GM18861 (cell line): ENCODE results near the gene HS3ST5.
"Not testable (repeated sequence)": the region's sequence is repeated elsewhere in the genome, so short reads cannot be mapped to it uniquely, and the experiment has no call there.

Source experiments
- ATAC-seq: cut with Tn5 transposase; IDR thresholded peaks from one replicate; pipeline ENCODE4 v1.9.1; 2021; ENCODE audit not compliant: unreplicated experiment

The HS3ST5 gene

GRCh38 chr6:114055763-114056162 lies 287.1 kb downstream of the HS3ST5 start:
- ATAC-seq, result no peak

DNA sequence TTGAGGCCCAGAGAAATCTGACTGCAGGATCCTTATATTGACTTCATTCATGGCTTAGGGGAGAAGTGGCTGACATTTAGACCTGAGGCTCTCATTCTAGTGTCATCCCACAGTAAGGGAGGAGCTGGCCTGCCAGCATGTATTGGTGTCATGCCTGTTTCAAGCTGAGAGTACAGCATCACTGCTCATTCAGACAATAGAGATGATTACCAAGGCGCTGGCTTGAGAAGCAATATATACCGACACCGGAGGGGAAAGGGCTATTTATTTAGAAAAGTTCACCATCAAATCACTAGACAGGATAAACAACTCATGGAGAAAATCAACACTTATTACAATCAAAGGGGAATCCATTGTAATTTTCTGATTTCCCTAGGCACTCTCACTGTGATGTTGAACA lies 287.5 kb downstream of the HS3ST5 start:
- no peak for ATAC-seq

- no peak for ATAC-seq
Measured at GRCh38 chr6:114053791-114054190, 289.0 kb downstream of the HS3ST5 start.

- no peak for ATAC-seq
Measured at GRCh38 chr6:114052141-114052540, 290.7 kb downstream of the HS3ST5 start.

DNA sequence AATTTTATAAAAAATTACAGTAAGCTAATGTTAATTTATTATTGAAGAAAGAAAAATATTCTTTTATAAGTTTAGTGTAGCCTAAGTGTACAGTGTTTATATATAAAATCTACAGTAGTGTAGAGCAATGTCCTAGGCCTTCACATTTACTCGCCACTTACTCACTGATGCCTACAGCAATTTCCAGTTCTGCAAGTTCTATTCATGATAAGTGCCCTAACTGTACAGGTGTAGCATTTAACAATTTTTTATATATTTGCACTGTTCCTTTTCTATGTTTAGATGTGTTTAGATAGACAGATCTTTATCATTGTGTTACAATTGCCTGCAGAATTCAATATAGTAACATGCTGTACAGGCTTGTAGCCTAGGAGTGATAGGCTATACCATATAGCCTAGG lies 291.8 kb downstream of the HS3ST5 start:
- ATAC-seq, result no peak

- no peak for ATAC-seq
Measured at GRCh38 chr6:114049367-114049966, 293.4 kb downstream of the HS3ST5 start.

- ATAC-seq, result not testable (repeated sequence)
Measured at GRCh38 chr6:114044566-114044965, 298.3 kb downstream of the HS3ST5 start.

DNA sequence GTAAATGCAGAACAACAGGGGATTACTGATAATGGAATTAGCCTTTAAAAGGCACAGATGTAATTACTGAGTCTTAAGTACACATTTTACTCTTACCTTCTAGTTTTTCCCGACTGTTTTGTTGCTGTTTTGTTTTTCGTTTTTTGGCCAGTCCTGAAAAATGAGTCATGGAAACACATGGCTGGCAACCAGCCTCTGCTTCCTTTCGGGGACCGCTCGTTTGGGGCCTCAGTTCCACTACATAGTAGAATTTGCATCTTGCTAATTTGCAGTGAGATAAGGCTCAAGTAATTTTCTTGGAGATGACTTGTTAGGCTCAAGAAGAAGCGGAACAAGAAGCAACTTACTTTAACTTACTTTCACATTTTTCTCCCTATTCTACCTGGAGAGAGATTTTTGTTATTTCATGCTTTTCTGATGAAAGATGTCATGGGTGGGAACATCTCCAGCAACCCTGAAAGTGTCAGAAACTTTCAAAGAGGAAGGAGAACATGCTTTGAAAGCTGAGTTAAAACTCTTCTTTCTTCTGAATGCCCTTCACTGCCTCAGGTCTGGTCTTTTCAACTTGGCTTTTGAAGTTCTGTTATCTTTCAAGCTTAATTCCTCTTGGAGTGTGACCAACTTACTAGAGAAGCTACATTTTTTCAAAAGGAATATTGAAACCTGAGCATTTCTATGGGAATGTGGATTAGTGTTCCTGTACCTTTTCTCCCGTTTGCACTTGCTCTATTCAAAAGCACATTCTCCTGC lies 300.4 kb downstream of the HS3ST5 start:
- ATAC-seq, result no peak

DNA sequence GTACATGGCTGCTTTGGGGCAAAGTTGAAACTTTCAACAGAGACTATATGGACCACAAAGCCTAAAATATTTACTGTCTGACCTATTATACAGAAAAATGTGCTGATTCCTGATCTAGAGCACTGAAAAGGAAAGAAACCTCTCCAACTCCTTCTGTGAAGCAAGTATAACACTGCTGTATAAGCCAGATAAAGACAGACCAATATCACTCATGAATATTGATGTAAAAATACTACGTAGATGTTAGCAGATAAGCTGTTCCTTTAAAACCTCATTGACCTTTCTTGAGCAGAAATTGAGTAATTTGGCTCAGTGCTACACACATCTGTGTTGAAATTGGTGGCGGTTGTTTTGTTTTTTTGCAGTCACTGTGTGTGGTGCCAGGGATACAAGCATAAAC lies 302.0 kb downstream of the HS3ST5 start:
- no peak for ATAC-seq

DNA sequence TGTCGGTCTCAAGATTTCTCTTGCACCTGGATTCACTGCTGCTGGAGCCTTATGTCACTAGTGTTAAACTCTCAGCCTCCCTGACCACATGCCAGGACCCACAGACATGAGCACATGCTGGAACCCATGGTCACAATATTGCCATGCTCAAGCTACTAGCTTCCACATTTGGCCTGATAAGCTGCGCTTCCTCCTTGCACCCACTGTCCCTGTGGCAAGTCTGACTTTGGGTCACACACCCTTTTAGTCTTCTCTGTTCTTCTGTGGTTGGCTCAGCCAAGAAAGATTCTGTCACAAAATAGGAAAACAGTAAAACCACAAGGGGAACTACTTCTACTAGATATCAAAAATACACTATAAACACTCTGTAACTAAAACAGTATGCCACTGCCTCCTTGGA lies 303.0 kb downstream of the HS3ST5 start:
- ATAC-seq, result no peak

- no peak for ATAC-seq
Measured at GRCh38 chr6:114033606-114034005, 309.2 kb downstream of the HS3ST5 start.

- ATAC-seq, result no peak
Measured at GRCh38 chr6:114032721-114033120, 310.1 kb downstream of the HS3ST5 start.

- ATAC-seq, result no peak
Measured at GRCh38 chr6:114030767-114031166, 312.1 kb downstream of the HS3ST5 start.

- ATAC-seq, result no peak
Measured at GRCh38 chr6:114024746-114025145, 318.1 kb downstream of the HS3ST5 start.

GRCh38 chr6:114020196-114020595 lies 322.6 kb downstream of the HS3ST5 start:
- no peak for ATAC-seq

DNA sequence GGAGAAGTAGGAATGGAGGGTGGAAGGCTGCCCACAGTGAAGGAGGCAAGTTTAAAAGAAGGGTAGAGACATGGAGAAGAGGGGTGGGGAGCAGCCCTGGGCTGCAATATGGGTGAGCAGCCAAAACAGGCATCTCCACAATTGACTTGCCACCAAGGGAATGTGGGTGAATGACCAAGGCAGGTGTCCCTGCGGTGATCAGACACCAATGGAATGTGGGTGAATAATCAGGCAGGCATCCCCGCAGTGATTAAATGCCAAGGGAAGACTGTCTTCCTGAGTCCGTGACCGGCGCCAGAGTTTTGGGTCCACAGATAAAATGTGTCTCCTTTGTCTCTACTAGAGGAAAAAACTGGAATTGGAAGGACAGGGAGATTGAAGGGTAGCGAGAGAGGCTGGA lies 325.7 kb downstream of the HS3ST5 start:
- not testable (repeated sequence) for ATAC-seq

DNA sequence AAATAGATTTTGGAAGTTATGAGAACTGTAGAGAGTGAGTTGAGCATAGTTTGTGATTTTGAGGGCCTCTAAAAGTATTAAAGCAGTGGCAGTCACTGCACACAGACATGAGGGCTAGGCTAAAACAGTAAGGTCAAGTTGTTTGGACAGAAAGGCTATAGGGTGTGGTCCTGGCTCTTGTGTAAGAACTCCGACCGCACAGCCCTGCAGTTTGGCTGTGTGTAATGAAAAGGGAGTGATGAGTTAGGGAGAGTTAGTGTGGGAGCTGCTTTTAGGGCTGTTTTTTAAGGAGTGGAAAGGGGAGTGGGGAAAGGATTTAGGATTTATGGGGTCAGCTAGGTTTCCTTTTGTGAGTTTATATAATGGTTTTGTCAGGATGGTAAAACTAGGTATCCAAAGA lies 328.7 kb downstream of the HS3ST5 start:
- ATAC-seq, result not testable (repeated sequence)

DNA sequence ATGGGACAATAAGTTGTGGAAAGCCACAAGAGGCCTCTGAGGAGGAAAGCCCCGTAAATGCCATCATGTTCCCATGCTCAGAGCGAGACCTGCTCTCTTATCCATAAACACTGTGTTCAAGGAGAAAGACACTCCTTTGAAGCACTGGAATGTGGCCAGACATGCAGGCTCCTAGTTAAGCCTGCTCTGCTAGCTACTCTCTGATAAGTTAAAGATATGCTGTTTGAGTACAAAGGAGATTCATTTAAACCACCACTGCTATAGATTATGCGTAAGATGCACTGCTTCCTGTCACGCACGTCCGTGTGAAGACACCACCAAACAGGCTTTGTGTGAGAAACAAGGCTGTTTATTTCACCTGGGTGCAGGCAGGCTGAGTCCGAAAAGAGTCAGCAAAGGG lies 331.3 kb downstream of the HS3ST5 start:
- not testable (repeated sequence) for ATAC-seq

DNA sequence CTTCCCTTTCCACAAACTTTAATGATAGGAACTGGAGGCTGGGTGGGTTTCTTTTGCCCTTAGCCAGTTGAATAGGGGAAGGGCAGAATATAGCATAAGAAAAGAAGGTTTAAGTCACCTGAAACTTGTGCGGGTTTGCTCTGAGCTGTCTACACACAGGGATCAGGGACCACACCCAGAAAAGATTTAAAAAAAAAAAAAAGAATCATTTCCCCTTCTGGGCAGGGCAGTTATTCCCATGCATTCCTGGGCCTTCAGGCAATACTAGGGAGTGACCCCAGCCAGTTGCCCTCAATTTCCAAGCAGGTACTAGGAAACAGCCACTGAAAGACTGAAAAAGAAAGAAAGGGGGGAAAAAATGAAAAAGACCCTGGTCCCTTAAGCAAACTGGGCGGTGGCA lies 332.3 kb downstream of the HS3ST5 start:
- ATAC-seq, result no peak

DNA sequence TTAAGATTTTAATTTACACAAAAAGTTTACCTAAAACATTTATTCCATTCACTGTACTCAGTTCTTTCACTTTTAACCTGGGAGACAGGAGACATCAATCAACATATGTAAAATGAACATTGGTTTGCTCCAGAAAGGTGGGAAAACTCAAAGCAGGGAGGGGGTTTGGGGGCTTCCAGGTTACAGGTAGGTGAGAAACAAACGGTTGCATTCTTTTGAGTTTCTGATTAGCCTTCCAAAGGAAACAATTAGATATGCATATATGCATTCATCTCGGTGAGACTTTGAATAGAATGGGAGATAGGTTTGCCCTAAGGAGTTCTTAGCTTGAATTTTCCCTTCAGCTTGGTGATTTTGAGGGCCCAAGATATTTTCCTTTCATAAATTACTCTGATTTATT lies 333.6 kb downstream of the HS3ST5 start:
- ATAC-seq, result no peak

- no peak for ATAC-seq
Measured at GRCh38 chr6:114008331-114008730, 334.5 kb downstream of the HS3ST5 start.

DNA sequence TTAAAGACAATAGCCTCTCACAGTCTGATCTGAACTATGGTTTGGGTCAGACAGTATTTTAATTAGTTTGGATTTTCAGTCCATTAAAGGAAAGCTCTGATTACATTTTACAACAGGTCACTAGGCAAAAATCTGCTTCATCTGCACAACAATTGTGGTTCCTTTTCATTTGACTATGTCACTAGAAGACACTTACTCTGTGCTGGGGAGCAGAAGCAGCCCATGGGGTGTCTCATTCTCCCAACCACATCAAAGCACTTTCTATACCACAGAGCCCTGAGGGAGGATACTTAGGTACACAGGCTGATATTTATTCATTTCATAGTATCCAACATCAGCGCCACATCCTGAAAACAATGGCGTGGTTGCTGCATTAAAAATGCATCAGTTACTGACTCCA lies 335.3 kb downstream of the HS3ST5 start:
- peak; percentile 68 for ATAC-seq
